Neuron (in vitro differentiated cells): ENCODE data around the gene CXCL10.
"Not testable (repeated sequence)": the region's sequence is repeated elsewhere in the genome, so short reads cannot be mapped to it uniquely, and the experiment has no call there.

Source experiments
- H2AFZ ChIP-seq: one replicate; pipeline ENCODE4 v1.6.1; 2013; ENCODE audit warnings: low read depth, mild to moderate bottlenecking, inconsistent platforms, low read length, moderate library complexity
- H3K27me3 ChIP-seq: one replicate; pipeline ENCODE4 v1.6.1; 2013; ENCODE audit warnings: low read length; ENCODE audit not compliant: insufficient read depth
- H3K36me3 ChIP-seq: one replicate; pipeline ENCODE4 v1.6.1; 2013; ENCODE audit warnings: low read length; ENCODE audit not compliant: insufficient read depth
- H3K4me1 ChIP-seq: one replicate; pipeline ENCODE4 v1.6.1; 2013; ENCODE audit warnings: low read length; ENCODE audit not compliant: insufficient read depth
- H3K4me3 ChIP-seq: 2 replicates; pipeline ENCODE4 v1.5.1; 2013; ENCODE audit warnings: mild to moderate bottlenecking, low read length, moderate library complexity
- H3K9me3 ChIP-seq: one replicate; pipeline ENCODE4 v1.6.1; 2013; ENCODE audit warnings: low read length

Gene CXCL10

DNA sequence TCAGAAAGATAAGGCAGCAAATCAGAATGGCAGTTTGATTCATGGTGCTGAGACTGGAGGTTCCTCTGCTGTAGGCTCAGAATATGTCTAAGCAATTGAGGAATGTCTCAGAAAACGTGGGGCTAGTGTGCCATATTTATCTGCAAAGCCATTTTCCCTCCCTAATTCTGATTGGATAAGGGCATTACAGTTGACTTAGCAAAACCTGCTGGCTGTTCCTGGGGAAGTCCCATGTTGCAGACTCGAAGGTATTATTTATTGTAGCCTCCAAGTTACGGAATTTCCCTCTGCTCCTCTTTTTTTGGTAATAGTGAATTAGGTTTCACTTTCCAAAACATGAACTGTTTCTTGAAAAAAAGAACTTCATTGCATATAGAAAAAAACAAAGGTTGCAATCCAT lies at the start of gene CXCL10:
Gene CXCL10 (minus strand): TSS at position 109 of the 400 bp plus-strand sequence. CDS start 66 bp downstream, at position 43.
- H2AFZ ChIP-seq = no peak within 1 kb of the TSS
- H3K4me3 ChIP-seq = no peak within 1 kb of the TSS
- H3K4me1 ChIP-seq = no peaks in the 10 kb centered on the region
- peaks cover 22% of the 10 kb centered on the region for H3K27me3 ChIP-seq
- no peaks in the 10 kb centered on the region for H3K36me3 ChIP-seq
- no peaks in the 10 kb centered on the region for H3K9me3 ChIP-seq

DNA sequence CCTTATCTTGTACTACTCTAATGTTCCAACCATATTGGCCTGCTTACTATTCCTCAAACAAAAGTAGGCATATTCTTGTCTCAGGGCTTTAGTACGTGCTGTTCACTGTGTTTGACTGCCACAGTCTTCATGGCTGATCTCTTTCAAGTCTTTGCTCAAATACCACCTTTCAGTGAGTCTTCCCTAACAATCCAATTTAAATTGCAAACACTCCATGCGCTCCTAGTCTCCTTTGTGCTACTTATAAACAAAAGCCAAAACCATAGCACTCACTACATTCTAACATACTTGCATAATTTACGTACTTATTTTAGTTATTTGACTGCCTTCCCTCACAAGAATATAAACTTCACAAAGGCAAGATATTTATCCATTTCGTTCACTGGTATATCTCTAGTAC lies 49.5 kb upstream of the CXCL10 start:
- Histone ChIP-seq H2AFZ (no peak overlapping the region), H3K36me3 (no peaks in the 10 kb centered on the region), H3K4me1 (peaks cover 8% of the 10 kb centered on the region), H3K9me3 (no peaks in the 10 kb centered on the region), H3K4me3 (no peak overlapping the region), H3K27me3 (no peaks in the 10 kb centered on the region)

- H3K9me3 ChIP-seq = no peaks in the 10 kb centered on the region
- H3K36me3 ChIP-seq = no peaks in the 10 kb centered on the region
- no peaks in the 10 kb centered on the region for H3K27me3 ChIP-seq
- H2AFZ ChIP-seq = no peak overlapping the region
- no peak overlapping the region for H3K4me3 ChIP-seq
- H3K4me1 ChIP-seq = peaks cover 4% of the 10 kb centered on the region
Measured at GRCh38 chr4:76067652-76068286, 44.5 kb upstream of the CXCL10 start.

DNA sequence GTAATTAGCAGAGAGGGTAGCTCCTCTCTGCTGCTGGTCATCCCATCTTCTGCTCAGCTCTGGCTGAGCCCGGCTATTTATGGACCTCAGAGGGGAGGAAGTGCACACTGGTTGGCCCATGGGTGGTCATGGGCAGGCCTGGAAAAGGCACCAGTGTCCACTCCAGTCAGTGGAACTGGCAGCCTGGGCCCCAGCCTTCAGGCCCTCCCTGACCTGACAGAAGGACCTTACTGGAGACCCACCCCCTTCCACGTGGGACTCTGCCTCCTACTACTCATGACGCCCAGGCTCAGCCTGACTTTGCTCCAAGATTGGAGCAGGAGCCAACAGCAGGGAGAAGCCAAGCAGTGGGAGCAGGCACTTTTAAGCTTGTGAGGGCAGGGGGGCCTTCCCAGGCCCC lies 43.2 kb upstream of the CXCL10 start:
- Histone ChIP-seq H3K27me3 (no peaks in the 10 kb centered on the region), H2AFZ (no peak overlapping the region), H3K4me1 (no peaks in the 10 kb centered on the region), H3K36me3 (no peaks in the 10 kb centered on the region), H3K4me3 (no peak overlapping the region), H3K9me3 (no peaks in the 10 kb centered on the region)

DNA sequence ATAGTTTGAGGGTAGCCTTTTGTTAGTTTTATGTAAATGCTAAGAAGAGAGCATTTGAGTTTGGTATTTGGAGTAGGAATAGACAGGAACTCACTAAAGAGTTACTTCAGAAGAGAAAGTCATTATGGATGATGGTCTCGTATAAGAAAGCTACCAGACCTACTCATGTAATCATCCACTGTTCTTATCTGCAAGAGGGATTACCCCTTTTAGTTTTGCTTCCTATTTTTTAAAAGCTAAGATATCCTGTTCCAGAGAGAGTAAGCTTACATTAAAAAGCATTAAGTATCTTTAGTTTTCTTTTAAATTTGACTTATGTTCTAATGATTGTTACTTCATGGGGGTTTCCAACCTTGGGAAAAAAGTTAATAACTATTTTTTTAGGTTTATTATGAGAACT lies 38.7 kb upstream of the CXCL10 start:
- no peak overlapping the region for H2AFZ ChIP-seq
- no peaks in the 10 kb centered on the region for H3K27me3 ChIP-seq
- no peaks in the 10 kb centered on the region for H3K9me3 ChIP-seq
- no peaks in the 10 kb centered on the region for H3K4me1 ChIP-seq
- H3K36me3 ChIP-seq = no peaks in the 10 kb centered on the region
- no peak overlapping the region for H3K4me3 ChIP-seq

- Histone ChIP-seq H2AFZ (no peak overlapping the region), H3K36me3 (no peaks in the 10 kb centered on the region), H3K27me3 (no peaks in the 10 kb centered on the region), H3K4me3 (no peak overlapping the region), H3K9me3 (no peaks in the 10 kb centered on the region), H3K4me1 (no peaks in the 10 kb centered on the region)
Measured at GRCh38 chr4:76061421-76061820, 38.1 kb upstream of the CXCL10 start.

GRCh38 chr4:76060506-76060905 lies 37.2 kb upstream of the CXCL10 start:
- peaks cover 4% of the 10 kb centered on the region for H3K27me3 ChIP-seq
- no peak overlapping the region for H2AFZ ChIP-seq
- H3K4me3 ChIP-seq = no peak overlapping the region
- H3K36me3 ChIP-seq = no peaks in the 10 kb centered on the region
- H3K4me1 ChIP-seq = no peaks in the 10 kb centered on the region
- H3K9me3 ChIP-seq = no peaks in the 10 kb centered on the region

- Histone ChIP-seq H3K4me1 (peaks cover 2% of the 10 kb centered on the region), H3K27me3 (peaks cover 11% of the 10 kb centered on the region), H2AFZ (no peak overlapping the region), H3K9me3 (no peaks in the 10 kb centered on the region), H3K36me3 (no peaks in the 10 kb centered on the region), H3K4me3 (no peak overlapping the region)
Measured at GRCh38 chr4:76059750-76060149, 36.5 kb upstream of the CXCL10 start.

GRCh38 chr4:76058888-76059426 lies 35.7 kb upstream of the CXCL10 start:
- Histone ChIP-seq H3K4me1 (peaks cover 2% of the 10 kb centered on the region), H3K4me3 (no peak overlapping the region), H3K36me3 (no peaks in the 10 kb centered on the region), H2AFZ (no peak overlapping the region), H3K9me3 (no peaks in the 10 kb centered on the region), H3K27me3 (peaks cover 12% of the 10 kb centered on the region)

DNA sequence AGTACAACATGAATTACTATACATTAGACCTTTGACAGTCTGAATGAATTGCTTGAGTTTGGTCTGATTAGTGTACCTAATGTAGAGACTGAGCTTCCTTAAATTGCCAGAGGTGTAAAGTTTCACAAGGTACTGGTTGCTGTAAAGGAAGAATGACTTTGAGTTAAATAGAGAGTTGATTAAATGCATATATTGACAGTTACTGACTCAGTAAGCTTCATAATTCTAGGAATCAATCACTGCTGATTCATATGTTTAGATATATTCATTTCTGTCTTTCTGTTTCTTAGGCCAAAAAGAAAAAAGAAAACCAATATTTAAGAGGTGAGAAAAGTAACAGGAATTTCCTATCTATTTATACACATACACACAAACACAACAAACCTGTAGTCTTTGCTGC lies 35.0 kb upstream of the CXCL10 start:
- Histone ChIP-seq H3K36me3 (no peaks in the 10 kb centered on the region), H3K4me1 (peaks cover 5% of the 10 kb centered on the region), H3K27me3 (peaks cover 16% of the 10 kb centered on the region), H2AFZ (no peak overlapping the region), H3K4me3 (no peak overlapping the region), H3K9me3 (no peaks in the 10 kb centered on the region)

GRCh38 chr4:76055421-76055820 lies 32.1 kb upstream of the CXCL10 start:
- Histone ChIP-seq H3K36me3 (no peaks in the 10 kb centered on the region), H2AFZ (no peak overlapping the region), H3K4me3 (no peak overlapping the region), H3K9me3 (no peaks in the 10 kb centered on the region), H3K27me3 (peaks cover 16% of the 10 kb centered on the region), H3K4me1 (peaks cover 5% of the 10 kb centered on the region)

DNA sequence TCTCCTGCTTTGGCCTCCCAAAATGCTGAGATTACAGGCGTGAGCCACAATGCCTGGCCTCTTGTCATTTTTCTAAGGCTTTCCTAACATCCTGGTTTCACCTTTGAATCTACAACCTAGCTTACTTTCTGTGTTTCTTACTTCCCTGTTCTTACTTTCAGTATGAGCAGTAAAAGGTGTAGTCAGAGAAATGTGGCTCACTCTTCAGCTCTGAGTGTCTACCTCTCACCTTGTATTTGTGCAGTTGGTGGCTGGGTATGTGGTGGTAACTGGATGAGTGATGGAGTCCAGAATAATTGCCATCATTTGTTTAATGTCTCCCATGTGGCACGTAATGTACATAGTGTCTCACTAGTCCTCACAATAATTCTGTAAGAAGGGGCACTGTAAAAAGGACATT lies 31.7 kb upstream of the CXCL10 start:
- Histone ChIP-seq H3K4me1 (peaks cover 5% of the 10 kb centered on the region), H3K4me3 (no peak overlapping the region), H3K9me3 (no peaks in the 10 kb centered on the region), H2AFZ (no peak overlapping the region), H3K36me3 (no peaks in the 10 kb centered on the region), H3K27me3 (peaks cover 16% of the 10 kb centered on the region)

DNA sequence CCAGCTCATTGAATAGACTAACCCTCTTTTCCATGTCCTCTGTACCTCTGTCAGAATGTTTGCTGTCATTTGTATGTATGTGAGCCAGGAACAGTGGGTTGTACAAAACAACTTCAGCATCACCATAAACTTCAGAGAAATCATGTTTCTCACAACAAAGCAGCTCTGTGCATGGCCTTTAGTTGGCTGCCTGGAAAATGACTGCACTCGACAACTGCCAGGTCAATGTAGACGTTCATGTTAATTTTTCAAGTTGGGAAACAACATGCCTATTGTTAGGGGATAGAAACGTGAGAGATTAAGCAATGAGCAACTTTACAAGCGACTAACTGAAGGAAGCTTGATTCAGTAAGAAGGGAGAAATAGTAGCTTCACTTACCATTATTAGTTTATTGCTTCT lies 30.4 kb upstream of the CXCL10 start:
- Histone ChIP-seq H2AFZ (no peak overlapping the region), H3K27me3 (peaks cover 16% of the 10 kb centered on the region), H3K36me3 (no peaks in the 10 kb centered on the region), H3K9me3 (no peaks in the 10 kb centered on the region), H3K4me1 (peaks cover 5% of the 10 kb centered on the region), H3K4me3 (no peak overlapping the region)

- not testable (repeated sequence) for H3K36me3 ChIP-seq, H3K9me3 ChIP-seq, H2AFZ ChIP-seq, H3K4me3 ChIP-seq, H3K4me1 ChIP-seq
- peaks cover 12% of the 10 kb centered on the region for H3K27me3 ChIP-seq
Measured at GRCh38 chr4:76050560-76051050, 27.3 kb upstream of the CXCL10 start.
